IPS DF 4.7 (cell line): ENCODE data around the gene SET.
"Not testable (repeated sequence)": the region's sequence is repeated elsewhere in the genome, so short reads cannot be mapped to it uniquely, and the experiment has no call there.

Experiments
- DNase-seq: peaks from one replicate; pipeline ENCODE4 v3.0.0-alpha.2; 2013; ENCODE audit warnings: low spot score; ENCODE audit errors: extremely low read depth

SET gene

DNA sequence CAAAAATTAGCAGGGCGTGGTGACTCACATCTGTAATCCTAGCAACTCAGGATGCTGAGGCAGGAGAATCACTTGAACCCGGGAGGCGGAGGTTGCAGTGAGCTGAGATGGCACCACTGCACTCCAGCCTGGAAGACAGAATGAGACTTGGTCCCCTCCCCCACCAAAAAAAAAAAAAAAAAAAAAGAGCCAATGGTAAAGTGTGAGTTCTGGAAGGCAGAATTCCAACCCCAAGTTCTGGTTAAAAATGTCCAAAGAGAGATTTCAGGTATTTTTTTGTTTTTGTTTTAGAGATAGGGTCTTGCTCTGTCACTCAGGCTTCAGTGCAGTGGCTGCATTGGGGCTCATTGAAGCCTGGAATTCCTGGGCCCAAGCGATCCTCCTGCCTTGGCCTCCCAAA lies 1.6 kb upstream of the SET start:
- no peak for DNase-seq

DNA sequence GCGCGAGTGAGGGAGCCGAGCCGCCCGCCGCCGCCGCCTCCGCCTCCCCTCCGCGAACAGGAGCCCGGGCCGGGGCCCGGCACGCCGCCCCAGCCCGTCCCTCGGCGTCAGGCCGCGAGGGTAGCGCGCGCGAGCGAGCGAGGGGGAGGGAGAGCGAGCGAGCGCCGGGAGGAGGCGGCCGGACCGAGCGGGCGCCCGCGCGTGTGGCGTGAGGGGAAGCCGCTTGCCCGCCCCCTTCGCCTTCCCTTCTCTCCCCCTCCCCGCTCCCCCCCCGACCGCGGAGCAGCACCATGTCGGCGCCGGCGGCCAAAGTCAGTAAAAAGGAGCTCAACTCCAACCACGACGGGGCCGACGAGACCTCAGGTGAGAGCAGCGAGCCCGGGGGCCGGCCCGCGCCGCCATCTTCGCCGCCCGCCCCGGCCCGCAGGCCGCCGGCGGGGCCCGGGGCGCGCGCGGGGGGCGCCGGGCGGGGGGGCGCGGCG lies 312 bp downstream of the SET start:
- DNase-seq: no peak

DNA sequence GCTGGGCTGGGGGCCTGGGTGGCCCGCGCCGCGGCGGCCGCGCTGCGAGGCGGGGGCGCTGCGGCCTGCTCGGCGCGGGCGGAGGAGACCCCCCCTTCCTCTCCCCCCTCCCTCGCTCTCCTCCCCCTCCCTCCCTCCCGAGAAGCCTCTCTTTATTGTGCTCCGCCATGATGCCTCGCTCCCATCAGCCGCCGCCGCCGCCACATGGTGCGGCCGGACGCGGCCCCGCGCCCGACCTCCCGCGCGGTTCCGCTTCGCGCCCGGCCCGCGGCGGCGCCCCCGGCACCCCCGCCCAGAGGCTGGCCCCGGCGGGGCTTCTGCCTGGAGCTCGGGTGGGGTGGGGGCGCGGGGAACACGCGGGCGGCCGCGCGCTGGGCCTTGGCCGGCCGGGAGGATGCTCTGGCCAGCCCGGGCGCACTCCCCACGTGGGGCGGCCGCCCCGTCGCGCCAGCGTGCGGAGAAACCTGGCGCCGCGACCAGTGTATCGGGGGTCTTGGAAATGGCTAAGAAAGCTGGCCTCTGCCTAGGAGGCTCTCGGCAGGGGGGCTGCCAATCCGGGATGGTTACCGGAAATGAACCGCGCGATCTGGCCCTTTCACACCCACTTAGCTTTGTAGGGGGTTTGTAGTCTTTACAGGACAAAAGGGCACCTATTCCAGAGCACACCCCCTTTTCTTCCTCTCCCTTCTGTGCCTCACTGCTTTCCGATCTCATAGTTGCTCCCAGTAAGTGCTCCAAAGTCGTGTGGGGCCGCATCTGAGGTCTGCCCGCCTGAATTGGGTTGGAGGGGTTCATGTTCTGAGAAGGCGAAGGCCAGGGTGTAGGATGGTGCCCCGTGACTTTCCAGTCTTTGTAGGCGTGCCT lies 1.0 kb downstream of the SET start:
- no peak for DNase-seq

DNA sequence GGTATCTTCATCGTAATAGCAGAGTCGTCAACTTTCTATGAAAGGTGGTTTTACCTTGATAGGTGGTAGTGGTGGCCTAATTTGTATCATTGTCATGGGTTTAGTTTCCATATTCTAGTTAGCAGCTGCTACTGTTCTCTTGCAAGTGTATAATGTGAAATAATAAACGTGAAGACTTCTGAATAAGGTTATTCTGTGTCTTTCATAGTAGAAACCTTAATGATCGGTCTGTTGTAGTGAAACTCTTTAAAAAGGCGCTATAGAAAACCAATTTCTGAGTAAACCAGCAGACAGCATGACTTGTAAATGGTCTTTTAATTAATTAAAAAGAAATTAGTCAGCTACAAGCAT lies 1.6 kb downstream of the SET start:
- no peak for DNase-seq

DNA sequence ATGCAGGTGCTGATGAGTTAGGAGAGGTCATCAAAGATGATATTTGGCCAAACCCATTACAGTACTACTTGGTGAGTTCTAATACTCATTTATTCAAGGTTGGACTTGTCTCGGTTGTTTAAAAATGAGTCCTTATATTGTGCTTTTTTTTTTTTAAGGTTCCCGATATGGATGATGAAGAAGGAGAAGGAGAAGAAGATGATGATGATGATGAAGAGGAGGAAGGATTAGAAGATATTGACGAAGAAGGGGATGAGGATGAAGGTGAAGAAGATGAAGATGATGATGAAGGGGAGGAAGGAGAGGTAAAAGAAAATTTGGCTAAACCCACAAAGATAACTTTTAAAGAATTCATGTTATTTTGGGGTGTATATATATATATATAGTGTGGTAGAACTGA lies 4.7 kb downstream of the SET start:
- DNase-seq: not testable (repeated sequence)

DNA sequence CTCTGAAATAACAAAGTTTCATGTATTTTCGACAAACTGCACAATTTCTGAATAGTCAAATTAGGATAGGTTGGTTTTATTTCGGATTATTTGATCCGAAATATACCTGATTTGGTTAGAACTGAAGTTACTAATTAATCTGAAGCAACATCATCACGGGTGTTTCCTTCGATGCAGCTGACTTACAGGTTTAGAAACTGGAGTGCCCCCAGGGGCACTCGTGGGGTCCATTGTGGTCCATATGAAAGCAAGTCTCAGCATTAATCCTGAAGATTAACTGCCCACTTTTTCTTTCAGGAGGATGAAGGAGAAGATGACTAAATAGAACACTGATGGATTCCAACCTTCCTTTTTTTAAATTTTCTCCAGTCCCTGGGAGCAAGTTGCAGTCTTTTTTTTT lies 5.3 kb downstream of the SET start:
- no peak for DNase-seq

DNA sequence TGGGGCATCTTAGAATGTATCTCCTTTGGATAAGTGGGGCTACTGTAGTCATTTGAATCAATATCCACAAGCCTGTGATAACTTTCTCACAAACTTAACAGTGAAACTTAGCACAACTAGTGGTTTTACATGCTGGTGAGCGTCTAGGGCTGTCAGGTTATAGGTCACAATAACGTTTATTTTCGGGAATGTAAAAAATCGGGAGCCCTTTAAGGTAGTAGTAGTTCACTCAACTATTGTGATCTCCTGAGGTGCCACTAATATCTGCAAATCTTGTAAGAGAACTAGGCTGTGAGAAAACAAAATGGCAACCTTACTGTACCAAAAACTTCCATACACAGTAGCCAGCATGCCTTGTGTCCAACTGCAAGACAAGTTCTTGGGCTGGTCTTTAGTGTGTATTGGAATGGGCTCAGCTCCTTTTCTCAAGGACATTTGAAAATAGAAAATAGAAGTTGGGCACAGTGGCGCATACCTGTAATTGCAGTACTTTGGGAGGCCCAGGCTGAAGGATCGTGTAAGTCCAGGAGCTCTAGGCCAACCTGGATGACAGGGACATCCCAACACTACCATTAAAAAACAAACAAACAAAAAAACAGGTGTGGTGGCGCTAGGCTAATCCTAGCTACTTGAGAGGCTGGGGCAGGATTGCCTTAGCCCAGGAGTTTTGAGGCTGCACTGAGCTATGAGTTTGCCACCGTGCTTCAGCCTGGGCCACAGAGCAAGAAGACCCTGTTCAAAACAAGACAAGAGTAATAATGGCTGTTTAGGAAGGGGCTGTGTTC lies 8.1 kb downstream of the SET start:
- no peak for DNase-seq

DNA sequence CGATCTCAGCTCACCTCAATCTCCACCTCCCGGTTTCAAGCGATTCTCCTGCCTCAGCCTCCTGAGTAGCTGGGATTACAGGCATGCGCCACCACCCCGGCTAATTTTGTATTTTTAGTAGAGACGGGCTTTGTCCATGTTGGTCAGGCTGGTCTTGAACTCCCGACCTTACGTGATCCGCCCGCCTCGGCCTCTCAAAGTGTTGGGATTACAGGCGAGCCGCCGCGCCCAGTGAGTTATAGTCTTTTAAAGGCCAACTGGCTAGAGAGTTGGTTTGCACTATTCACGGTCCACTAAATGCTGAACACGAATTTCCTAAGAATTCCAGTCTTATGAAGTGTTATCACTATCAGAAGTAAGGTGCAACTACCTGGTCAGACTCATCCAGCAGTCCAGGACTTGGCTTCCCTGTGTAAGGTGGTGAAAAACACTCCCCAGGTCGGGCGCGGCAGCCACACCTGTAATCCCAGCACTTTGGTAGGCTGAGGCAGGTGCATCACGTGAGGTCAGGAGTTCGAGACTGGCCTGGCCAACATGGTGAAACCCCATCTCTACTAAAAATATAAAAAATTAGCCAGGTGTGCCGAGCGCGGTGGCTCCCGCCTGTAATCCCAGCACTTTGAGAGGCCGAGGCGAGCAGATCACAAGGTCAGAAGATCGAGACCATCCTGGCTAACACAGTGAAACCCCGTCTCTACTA lies 10.2 kb downstream of the SET start:
- not testable (repeated sequence) for DNase-seq

DNA sequence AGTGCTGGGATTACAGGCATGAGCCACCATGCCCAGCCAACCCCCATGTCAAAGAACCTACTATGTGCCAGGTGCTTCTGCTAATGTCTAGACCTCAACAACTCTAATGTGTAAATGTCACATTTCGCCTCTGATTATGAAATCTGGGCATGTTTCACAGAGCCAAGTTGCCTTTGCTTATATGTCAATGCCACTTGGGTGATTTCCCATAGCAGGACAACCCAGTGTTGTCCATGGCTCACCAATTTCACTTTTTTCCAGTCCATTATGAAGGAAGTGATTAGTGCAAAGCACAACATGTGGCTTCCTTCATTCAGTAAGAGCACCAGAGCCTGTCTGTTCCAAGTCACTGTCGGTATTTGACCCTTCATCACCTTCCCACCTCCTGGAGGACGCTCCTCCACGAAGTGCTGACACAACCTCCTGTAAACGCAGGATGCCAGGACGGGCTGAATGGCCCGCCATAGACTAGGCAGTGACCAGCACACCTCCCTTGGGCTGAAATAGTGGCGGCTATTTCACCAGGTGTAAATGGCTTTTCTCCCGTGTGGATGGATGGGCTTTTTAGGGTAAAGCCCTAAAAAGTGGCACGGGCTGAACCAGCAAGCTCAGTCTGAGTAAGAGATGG lies 12.3 kb downstream of the SET start:
- no peak for DNase-seq

DNA sequence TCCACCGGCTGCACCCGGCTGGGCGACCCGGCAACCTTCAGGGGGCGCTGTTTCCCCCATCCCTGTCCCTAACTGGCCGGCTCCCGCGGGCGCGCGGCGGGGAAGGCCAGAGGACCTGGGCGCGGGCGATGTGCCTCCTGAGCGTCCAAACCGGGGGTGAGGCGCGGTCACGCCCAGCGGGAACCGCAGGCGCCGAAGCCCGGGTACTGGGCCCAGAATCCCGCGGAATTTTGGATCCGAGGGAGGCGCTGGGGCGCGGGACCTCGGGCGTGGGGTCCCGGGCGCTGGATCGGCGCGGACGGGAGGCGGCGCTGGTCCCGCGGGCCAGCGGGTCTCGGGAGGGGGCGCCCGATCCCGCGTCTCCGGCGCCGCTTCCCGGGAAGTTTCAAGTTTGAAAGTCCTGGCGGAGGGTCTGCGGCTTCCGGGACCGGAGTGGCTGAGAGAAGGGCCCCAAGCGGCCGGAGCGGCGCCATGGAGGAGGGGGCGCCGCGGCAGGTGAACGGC lies 13.5 kb downstream of the SET start, which contains the start of gene PKN3:
PKN3 (plus strand) TSS at position 59 of the 504 bp plus-strand sequence; CDS start at position 472, 413 bp downstream.
- no peak for DNase-seq

DNA sequence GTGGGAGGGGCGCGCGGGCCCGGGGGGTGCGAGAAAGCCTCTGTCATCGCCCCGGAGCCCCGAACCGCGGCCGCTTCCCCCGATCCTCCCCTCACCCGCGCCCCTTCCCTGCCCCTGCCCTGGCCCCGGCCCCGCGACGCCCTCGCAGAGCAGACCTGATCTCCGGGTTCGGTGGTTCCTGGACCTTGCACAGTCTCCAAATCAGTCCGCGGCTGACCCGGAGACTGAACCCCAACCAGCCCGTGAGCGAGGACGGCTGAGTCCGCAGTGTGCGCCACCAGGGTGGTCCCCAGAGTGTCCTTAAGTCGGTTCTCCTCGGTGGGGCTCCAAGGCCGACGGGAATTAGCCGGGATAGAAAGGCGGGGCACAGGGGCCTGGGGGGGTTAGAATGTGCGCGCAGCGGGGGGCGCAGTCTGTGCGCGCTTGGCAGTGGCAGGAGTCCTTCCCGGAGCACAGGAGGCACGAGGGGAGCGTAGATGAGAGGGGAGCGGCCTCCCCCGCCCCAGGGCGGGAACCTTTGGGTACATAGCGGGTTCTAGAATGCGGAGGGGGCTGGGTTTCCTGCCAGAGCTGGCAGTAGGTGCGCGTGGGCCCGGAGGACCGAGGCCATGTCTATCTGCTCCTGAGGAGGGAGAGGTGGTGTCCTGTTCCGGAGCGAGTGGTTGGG lies 14.1 kb downstream of the SET start:
- no peak for DNase-seq

DNA sequence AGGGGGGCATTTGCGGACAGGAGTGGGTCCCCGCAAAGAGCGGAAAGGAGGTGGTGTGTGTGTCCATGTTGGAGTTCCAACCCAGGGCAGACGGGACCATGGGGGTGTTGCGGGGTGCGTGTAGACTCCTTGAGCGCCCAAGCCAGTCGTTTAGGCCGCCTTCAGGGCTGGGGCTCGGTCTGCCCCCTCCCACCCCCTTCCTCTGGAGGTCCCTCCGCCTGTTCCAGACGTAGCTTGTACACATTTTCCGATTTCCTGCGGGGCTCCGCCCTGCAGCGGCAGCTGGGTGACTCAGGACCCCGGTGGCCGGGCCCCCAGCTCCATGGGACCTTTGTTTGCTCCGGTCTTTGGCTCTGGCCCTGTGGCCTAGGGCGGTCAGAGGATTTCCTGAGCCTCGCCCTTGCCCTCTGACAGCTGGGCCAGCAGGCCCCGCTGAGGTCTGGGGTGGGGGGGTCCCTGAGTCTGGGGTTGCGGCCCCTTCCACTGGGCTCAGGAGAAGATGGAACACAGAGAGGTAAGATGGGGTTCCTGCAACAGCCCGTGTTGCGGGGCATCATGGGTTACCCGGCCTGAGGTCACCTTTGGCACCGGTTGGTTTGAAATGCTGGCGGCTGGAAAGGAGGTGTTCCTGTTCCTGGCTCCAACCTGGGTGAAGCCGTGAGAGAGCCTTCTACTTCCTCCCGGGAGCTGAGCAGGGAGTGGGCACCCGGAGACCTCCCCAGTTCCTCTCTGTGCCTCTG lies 14.8 kb downstream of the SET start:
- DNase-seq: no peak

DNA sequence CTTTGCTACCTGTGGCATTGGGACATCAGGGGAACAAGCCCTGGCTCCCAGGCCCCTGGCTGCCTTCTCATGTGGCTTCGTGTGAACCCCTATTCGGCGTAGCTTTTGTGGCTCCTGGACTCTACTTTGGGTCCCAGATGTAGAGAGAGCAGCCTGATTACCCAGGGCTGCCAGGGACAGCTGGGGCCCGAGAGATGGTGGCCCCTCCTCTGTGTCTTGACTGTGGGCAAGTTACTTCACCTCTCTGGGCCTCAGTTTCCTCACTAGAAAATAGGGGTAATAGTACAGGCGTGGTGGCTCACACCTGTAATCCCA lies 15.3 kb downstream of the SET start:
- no peak for DNase-seq

DNA sequence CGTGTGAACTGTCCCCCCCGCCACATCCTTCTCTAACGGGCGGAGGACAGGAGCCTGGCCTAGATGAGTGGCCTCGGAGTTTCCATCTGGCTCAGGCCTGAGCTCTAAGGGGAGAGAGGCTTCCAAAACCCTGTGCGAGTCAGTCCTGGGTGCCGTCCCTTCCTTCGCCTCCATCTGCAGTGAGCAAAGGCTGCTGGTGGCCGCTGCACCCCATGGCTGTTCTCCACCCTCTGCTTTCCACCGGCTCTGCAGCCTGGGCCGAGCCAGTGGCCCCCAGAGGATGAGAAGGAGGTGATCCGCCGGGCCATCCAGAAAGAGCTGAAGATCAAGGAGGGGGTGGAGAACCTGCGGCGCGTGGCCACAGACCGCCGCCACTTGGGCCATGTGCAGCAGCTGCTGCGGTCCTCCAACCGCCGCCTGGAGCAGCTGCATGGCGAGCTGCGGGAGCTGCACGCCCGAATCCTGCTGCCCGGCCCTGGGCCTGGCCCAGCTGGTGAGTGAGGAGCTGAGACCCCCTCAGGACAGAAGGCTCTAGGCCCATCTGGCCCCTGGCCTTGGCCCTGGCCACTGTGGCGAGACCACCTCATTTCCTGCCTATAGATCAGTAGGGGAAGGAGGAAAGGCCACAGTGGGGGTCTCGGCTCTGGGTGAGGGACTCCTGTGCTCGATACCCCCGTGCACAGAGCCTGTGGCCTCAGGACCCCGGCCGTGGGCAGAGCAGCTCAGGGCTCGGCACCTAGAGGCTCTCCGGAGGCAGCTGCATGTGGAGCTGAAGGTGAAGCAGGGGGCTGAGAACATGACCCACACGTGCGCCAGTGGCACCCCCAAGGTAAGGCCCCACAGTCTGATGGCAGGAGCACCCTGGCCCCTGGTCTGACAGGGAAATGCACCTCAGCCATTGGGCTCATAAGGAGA lies 16.3 kb downstream of the SET start:
- DNase-seq: no peak

DNA sequence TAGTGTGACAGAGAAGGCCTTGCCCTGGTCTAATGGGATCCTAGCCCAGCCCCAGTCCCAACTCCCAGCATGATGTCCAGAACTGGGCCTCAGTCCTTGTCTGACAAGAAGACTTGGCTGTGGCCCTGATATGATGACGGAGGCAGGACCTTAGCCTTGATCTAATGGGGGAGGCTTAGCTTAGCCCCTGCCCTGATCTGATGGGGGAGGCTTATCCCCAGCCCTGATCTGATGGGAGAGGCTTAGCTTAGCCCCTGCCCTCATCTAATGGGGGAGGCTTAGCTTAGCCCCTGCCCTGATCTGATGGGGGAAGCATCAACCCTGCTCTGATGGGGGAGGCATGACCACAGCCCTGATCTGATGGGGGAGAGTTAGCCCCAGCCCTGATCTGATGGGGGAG lies 17.0 kb downstream of the SET start:
- no peak for DNase-seq

DNA sequence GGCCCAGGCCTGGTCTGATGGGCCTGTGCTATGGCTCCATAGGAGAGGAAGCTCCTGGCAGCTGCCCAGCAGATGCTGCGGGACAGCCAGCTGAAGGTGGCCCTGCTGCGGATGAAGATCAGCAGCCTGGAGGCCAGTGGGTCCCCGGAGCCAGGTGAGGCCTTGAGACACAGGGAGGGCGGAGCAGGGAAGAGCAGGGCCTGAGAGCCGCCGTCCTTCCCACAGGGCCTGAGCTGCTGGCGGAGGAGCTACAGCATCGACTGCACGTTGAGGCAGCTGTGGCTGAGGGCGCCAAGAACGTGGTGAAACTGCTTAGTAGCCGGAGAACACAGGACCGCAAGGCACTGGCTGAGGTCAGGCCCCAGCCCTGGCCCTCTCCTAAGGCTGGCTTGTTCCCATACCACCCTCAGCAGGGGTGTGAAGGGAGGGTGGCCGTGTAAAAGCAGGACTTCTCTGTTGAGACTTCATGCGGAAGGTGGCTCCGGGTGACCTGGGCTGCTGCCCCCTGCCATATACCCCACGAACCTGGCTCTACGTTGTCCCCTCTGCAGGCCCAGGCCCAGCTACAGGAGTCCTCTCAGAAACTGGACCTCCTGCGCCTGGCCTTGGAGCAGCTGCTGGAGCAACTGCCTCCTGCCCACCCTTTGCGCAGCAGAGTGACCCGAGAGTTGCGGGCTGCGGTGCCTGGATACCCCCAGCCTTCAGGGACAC lies 17.8 kb downstream of the SET start:
- DNase-seq: no peak

DNA sequence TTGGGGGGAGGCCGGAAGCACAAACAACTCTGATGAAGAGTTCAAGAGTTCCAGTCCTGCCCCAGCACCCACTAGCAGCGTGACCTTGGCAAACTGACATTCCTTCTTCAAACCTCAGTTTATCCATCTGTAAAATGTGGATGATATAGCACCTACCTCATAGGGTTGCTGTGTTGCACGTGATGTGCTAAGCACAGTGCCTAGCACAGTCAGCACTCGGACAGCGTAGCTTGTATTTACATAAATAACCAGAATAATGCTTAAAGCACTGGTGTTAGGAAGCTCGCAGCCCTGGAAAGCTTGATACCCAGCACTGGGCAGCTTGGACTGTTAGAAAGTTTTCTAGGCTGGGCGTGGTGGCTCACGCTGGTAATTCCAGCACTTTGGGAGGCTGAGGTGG lies 18.4 kb downstream of the SET start:
- no peak for DNase-seq
